NCI-H1417 treated with DMSO at 0.1 percent for 48 hours (cell line): ENCODE measurements around the gene EVX2.

ENCODE experiments used
- DNase-seq: peaks from one replicate; lab custom pipeline; 2025; lab: John Stamatoyannopoulos, UW

The EVX2 gene

GRCh38 chr2:176107731-176108181 lies 24.0 kb upstream of the EVX2 start:
- no peak for DNase-seq

- DNase-seq: peak; percentile 41
Measured at GRCh38 chr2:176106581-176107539, 23.1 kb upstream of the EVX2 start, which contains the start of gene HOXD11. TSS of gene HOXD11 (plus strand) at chr2:176107280. CDS start at chr2:176107356, 76 bp downstream.

- no peak for DNase-seq
Measured at GRCh38 chr2:176105730-176106580, 22.2 kb upstream of the EVX2 start.

GRCh38 chr2:176105078-176105729 lies 21.4 kb upstream of the EVX2 start:
- no peak for DNase-seq

GRCh38 chr2:176104316-176105077 lies 20.7 kb upstream of the EVX2 start:
- DNase-seq: no peak

- no peak for DNase-seq
Measured at GRCh38 chr2:176103742-176104315, 20.1 kb upstream of the EVX2 start.

- DNase-seq: no peak
Measured at GRCh38 chr2:176103194-176103593, 19.4 kb upstream of the EVX2 start.

GRCh38 chr2:176102309-176102866 lies 18.6 kb upstream of the EVX2 start:
- no peak for DNase-seq

- no peak for DNase-seq
Measured at GRCh38 chr2:176101842-176102241, 18.1 kb upstream of the EVX2 start.

GRCh38 chr2:176101216-176101830 lies 17.6 kb upstream of the EVX2 start:
- no peak for DNase-seq

GRCh38 chr2:176100547-176101140 lies 16.9 kb upstream of the EVX2 start:
- no peak for DNase-seq

GRCh38 chr2:176099728-176100546 lies 16.2 kb upstream of the EVX2 start, which contains the start of gene HOXD12:
TSS of gene HOXD12 (plus strand) at chr2:176099795. CDS start at chr2:176099802, 7 bp downstream.
- no peak for DNase-seq

- no peak for DNase-seq
Measured at GRCh38 chr2:176099159-176099727, 15.5 kb upstream of the EVX2 start.

- DNase-seq: no peak
Measured at GRCh38 chr2:176098366-176099158, 14.8 kb upstream of the EVX2 start.

GRCh38 chr2:176097820-176098365 lies 14.1 kb upstream of the EVX2 start:
- no peak for DNase-seq

- peak; percentile 74 for DNase-seq
Measured at GRCh38 chr2:176096986-176097819, 13.4 kb upstream of the EVX2 start.
